Lower lobe of right lung (tissue), 2 donors: ENCODE measurements around the gene KCNT1. TPM values are rescaled to one million over a fixed set of nuclear protein-coding genes. Genes with fewer than 3 reads are reported as not detected.

ENCODE experiments used
- ATAC-seq, 2 donors: fragments of 200-7000 bp; cut with Tn5 transposase; one replicate each; pipeline ENCODE4 v1.9.1; 2020 to 2022; ENCODE audit warnings: mild to moderate bottlenecking in 2 of 2, moderate library complexity in 2 of 2
- DNase-seq: peaks from one replicate; pipeline ENCODE4 v3.0.0-alpha.2; 2020
- H3K27ac ChIP-seq: fragments of 200-600 bp; one replicate; pipeline ENCODE4 v1.8.0; 2022
- H3K27me3 ChIP-seq: fragments of 200-600 bp; one replicate; pipeline ENCODE4 v1.8.0; 2022; ENCODE audit warnings: low read depth
- H3K36me3 ChIP-seq: fragments of 200-600 bp; one replicate; pipeline ENCODE4 v1.8.0; 2022; ENCODE audit warnings: mild to moderate bottlenecking
- H3K4me1 ChIP-seq: fragments of 200-600 bp; one replicate; pipeline ENCODE4 v1.8.0; 2022
- H3K4me3 ChIP-seq: fragments of 200-600 bp; one replicate; pipeline ENCODE4 v1.8.0; 2022; ENCODE audit warnings: mild to moderate bottlenecking
- H3K9me3 ChIP-seq: fragments of 200-600 bp; one replicate; pipeline ENCODE4 v1.8.0; 2022
- CTCF ChIP-seq: fragments of 200-600 bp; IDR thresholded peaks from one replicate; pipeline ENCODE4 v1.8.0; 2022; ENCODE audit warnings: antibody characterized with exemption, mild to moderate bottlenecking
- intact Hi-C: fragments of 100-400 bp; cut with DNase I; formaldehyde crosslinking; loops from one replicate; pipeline ENCODE4 v1.11.0; 2022
- total RNA-seq: library from RNA; stranded (reverse); fragmentation: NEBNext Ultra II Directional; extraction: Animal tissue kit (Norgen Biotek cat#: 25700); gene quantifications from one replicate; pipeline ENCODE4 v1.2.1, GENCODE V29; 2021
- donor health status: DM: no; HTN: yes; CAD: no; lungs with severe emphysema.

Gene KCNT1
- total RNA-seq, 1 donor from 2014 or later, result 0.35 TPM

GRCh38 chr9:135701067-135701958 is 672 bp upstream of the KCNT1 start:
- no peak for TF ChIP-seq CTCF
- intact Hi-C loops, result no loop called here
- H3K4me3 ChIP-seq, result no peak overlapping the region
- peaks cover 55% of the 10 kb centered on the region for H3K27me3 ChIP-seq
- no peak for DNase-seq
- no peak for ATAC-seq
- H3K36me3 ChIP-seq, result no peaks in the 10 kb centered on the region
- H3K9me3 ChIP-seq, result no peaks in the 10 kb centered on the region
- peaks cover 12% of the 10 kb centered on the region for H3K4me1 ChIP-seq
- H3K27ac ChIP-seq, result no peak overlapping the region

- no peaks in the 10 kb centered on the region for H3K36me3 ChIP-seq
- intact Hi-C loops, result no loop called here
- no peak for DNase-seq
- no peak for TF ChIP-seq CTCF
- no peak overlapping the region for H3K4me3 ChIP-seq
- H3K4me1 ChIP-seq, result peaks cover 12% of the 10 kb centered on the region
- ATAC-seq, result no peak
- no peak overlapping the region for H3K27ac ChIP-seq
- H3K9me3 ChIP-seq, result no peaks in the 10 kb centered on the region
- peaks cover 73% of the 10 kb centered on the region for H3K27me3 ChIP-seq
Measured at GRCh38 chr9:135703726-135704125, 1.7 kb downstream of the KCNT1 start.

GRCh38 chr9:135704483-135704882 is 2.5 kb downstream of the KCNT1 start:
- H3K27me3 ChIP-seq, result peaks cover 73% of the 10 kb centered on the region
- intact Hi-C loops, result no loop called here
- H3K27ac ChIP-seq, result no peak overlapping the region
- H3K4me1 ChIP-seq, result peaks cover 12% of the 10 kb centered on the region
- DNase-seq, result no peak
- no peaks in the 10 kb centered on the region for H3K36me3 ChIP-seq
- no peak for TF ChIP-seq CTCF
- no peak for ATAC-seq
- no peak overlapping the region for H3K4me3 ChIP-seq
- H3K9me3 ChIP-seq, result no peaks in the 10 kb centered on the region

- no peaks in the 10 kb centered on the region for H3K9me3 ChIP-seq
- no peak for DNase-seq
- intact Hi-C loops, result no loop called here
- H3K36me3 ChIP-seq, result no peaks in the 10 kb centered on the region
- no peak for TF ChIP-seq CTCF
- peaks cover 73% of the 10 kb centered on the region for H3K27me3 ChIP-seq
- no peak overlapping the region for H3K4me3 ChIP-seq
- no peak for ATAC-seq
- peaks cover 12% of the 10 kb centered on the region for H3K4me1 ChIP-seq
- no peak overlapping the region for H3K27ac ChIP-seq
Measured at GRCh38 chr9:135705376-135705775, 3.4 kb downstream of the KCNT1 start.

- H3K36me3 ChIP-seq, result no peaks in the 10 kb centered on the region
- H3K9me3 ChIP-seq, result no peaks in the 10 kb centered on the region
- H3K27ac ChIP-seq, result no peak overlapping the region
- no peak for TF ChIP-seq CTCF
- H3K27me3 ChIP-seq, result peaks cover 66% of the 10 kb centered on the region
- H3K4me3 ChIP-seq, result no peak overlapping the region
- ATAC-seq (no peak), DNase-seq (no peak)
- intact Hi-C loops, result no loop called here
- peaks cover 12% of the 10 kb centered on the region for H3K4me1 ChIP-seq
Measured at GRCh38 chr9:135706288-135706687, 4.3 kb downstream of the KCNT1 start.
